GM21367 (cell line): Measurements from ENCODE around the gene FBN1.
A peak's percentile ranks its signal among the peaks of the same experiment; 100 is the strongest.

ENCODE experiments used
- ATAC-seq: cut with Tn5 transposase; IDR thresholded peaks from one replicate; pipeline ENCODE4 v1.9.1; 2021; ENCODE audit not compliant: unreplicated experiment

The FBN1 gene

GRCh38 chr15:48652510-48653076, 7.1 kb upstream of the FBN1 start:
- ATAC-seq = no peak

GRCh38 chr15:48650931-48651330, 5.4 kb upstream of the FBN1 start:
- no peak for ATAC-seq

GRCh38 chr15:48647962-48648361, 2.5 kb upstream of the FBN1 start:
- ATAC-seq = no peak

GRCh38 chr15:48646331-48646730, 822 bp upstream of the FBN1 start:
- no peak for ATAC-seq

GRCh38 chr15:48644827-48645557, 517 bp downstream of the FBN1 start:
- peak; percentile 32 for ATAC-seq

GRCh38 chr15:48644467-48644826, 1.1 kb downstream of the FBN1 start:
- peak; percentile 8 for ATAC-seq

- ATAC-seq = no peak
Observed at GRCh38 chr15:48643776-48644466, 1.6 kb downstream of the FBN1 start.

GRCh38 chr15:48643206-48643605, 2.3 kb downstream of the FBN1 start:
- ATAC-seq = no peak

- no peak for ATAC-seq
Observed at GRCh38 chr15:48642795-48643194, 2.7 kb downstream of the FBN1 start.

GRCh38 chr15:48641416-48641815, 4.1 kb downstream of the FBN1 start:
- ATAC-seq = no peak

- no peak for ATAC-seq
Observed at GRCh38 chr15:48638963-48639362, 6.5 kb downstream of the FBN1 start.

GRCh38 chr15:48637639-48638038, 7.9 kb downstream of the FBN1 start:
- ATAC-seq = no peak

GRCh38 chr15:48636511-48636910, 9.0 kb downstream of the FBN1 start:
- ATAC-seq = no peak

- ATAC-seq = no peak
Observed at GRCh38 chr15:48634893-48635292, 10.6 kb downstream of the FBN1 start.

GRCh38 chr15:48634096-48634495, 11.4 kb downstream of the FBN1 start:
- ATAC-seq = no peak

GRCh38 chr15:48632651-48633050, 12.9 kb downstream of the FBN1 start:
- ATAC-seq = no peak

- ATAC-seq = no peak
Observed at GRCh38 chr15:48631176-48631770, 14.2 kb downstream of the FBN1 start.

- ATAC-seq = no peak
Observed at GRCh38 chr15:48630245-48630644, 15.3 kb downstream of the FBN1 start.

GRCh38 chr15:48628832-48629231, 16.7 kb downstream of the FBN1 start:
- ATAC-seq = no peak

- no peak for ATAC-seq
Observed at GRCh38 chr15:48627260-48627940, 18.1 kb downstream of the FBN1 start.

GRCh38 chr15:48625126-48625525, 20.4 kb downstream of the FBN1 start:
- ATAC-seq = no peak
